Ovary (tissue), 3 donors: Measurements from ENCODE around the gene ITGA3.
A peak's percentile ranks its signal among the peaks of the same experiment; 100 is the strongest.

Experiments used
- CTCF ChIP-seq, 3 donors: fragments of 450-650 bp in 2 of 3; fragments of 200-600 bp in 1 of 3; IDR thresholded peaks; one replicate each; pipeline versions ENCODE4 v1.5.1 to v1.8.0; 2016 to 2022; ENCODE audit warnings: antibody characterized with exemption in 3 of 3, mild to moderate bottlenecking in 1 of 3
- EP300 ChIP-seq: sonication (generic); formaldehyde crosslinking; IDR thresholded peaks from one replicate; pipeline ENCODE4 v1.6.1; 2017; ENCODE audit warnings: antibody characterized with exemption
- POLR2A ChIP-seq: fragments of 450-650 bp; IDR thresholded peaks from one replicate; pipeline ENCODE4 v1.6.1; 2017; ENCODE audit warnings: antibody characterized with exemption, mild to moderate bottlenecking, moderate library complexity
- donor health status: DM: no; HTN: no; CAD: no.

GRCh38 chr17:50056217-50056960 is 479 bp downstream of the ITGA3 start:
- TF ChIP-seq CTCF (IDR thresholded peaks at IDR 0.05) (peak in 2 of 3 donors; percentile 23 to 40), POLR2A (no peak), EP300 (no peak)
